Activated naive CD4-positive, alpha-beta T cell treated with anti-CD3 and anti-CD28 coated beads, Interleukin-2, amount 10 ng/mL, durations not matched to agents 7 days and 5 days (primary cell): ENCODE data around the gene BIVM.
"Not testable (repeated sequence)": the region's sequence is repeated elsewhere in the genome, so short reads cannot be mapped to it uniquely, and the experiment has no call there.

ENCODE experiments used
- CTCF ChIA-PET: fragments of 350-600 bp; sonication (Branson Sonifier 250); formaldehyde crosslinking; loops from one replicate; lab custom pipeline; 2021; ENCODE audit warnings: antibody characterized with exemption; lab: Charles Lee
- DNase-seq: peaks from one replicate; pipeline ENCODE4 v3.0.0-alpha.2; 2020
- H3K27ac Mint-ChIP-seq: one replicate; pipeline ENCODE4 v1.8.0; 2021; ENCODE audit warnings: mild to moderate bottlenecking, moderate library complexity, mixed read lengths
- H3K27me3 Mint-ChIP-seq: one replicate; pipeline ENCODE4 v1.8.0; 2021; ENCODE audit warnings: mild to moderate bottlenecking, mixed read lengths
- H3K36me3 Mint-ChIP-seq: one replicate; pipeline ENCODE4 v1.8.0; 2021; ENCODE audit warnings: mixed read lengths
- H3K4me1 Mint-ChIP-seq: one replicate; pipeline ENCODE4 v1.8.0; 2021; ENCODE audit warnings: mixed read lengths
- H3K4me3 Mint-ChIP-seq: one replicate; pipeline ENCODE4 v1.8.0; 2021; ENCODE audit warnings: mild to moderate bottlenecking, moderate library complexity, mixed read lengths
- H3K9me3 Mint-ChIP-seq: one replicate; pipeline ENCODE4 v1.8.0; 2021; ENCODE audit warnings: mixed read lengths

BIVM gene

GRCh38 chr13:102774591-102775520 is 24.1 kb upstream of the BIVM start:
- H3K27me3 Mint-ChIP-seq: peaks cover 4% of the 10 kb centered on the region
- H3K4me3 Mint-ChIP-seq: peak overlapping the region; percentile 82
- DNase-seq: no peak
- peak overlapping the region; percentile 95 for H3K27ac Mint-ChIP-seq
- H3K9me3 Mint-ChIP-seq: no peaks in the 10 kb centered on the region
- CTCF ChIA-PET: interaction anchor here (0.9 to 1.5 kb wide), 3 partner anchors 10 to 71 kb away, joined by 3 to 10 read pairs (median 3); no protein-coding TSS in a partner anchor
- peaks cover 9% of the 10 kb centered on the region for H3K36me3 Mint-ChIP-seq
- peaks cover 65% of the 10 kb centered on the region for H3K4me1 Mint-ChIP-seq

- CTCF ChIA-PET: no interaction called here
Observed at GRCh38 chr13:102776271-102776670, 22.6 kb upstream of the BIVM start.

GRCh38 chr13:102777736-102778135 is 21.2 kb upstream of the BIVM start:
- peaks cover 4% of the 10 kb centered on the region for H3K9me3 Mint-ChIP-seq
- peaks cover 14% of the 10 kb centered on the region for H3K36me3 Mint-ChIP-seq
- no peak overlapping the region for H3K27ac Mint-ChIP-seq
- CTCF ChIA-PET: no interaction called here
- no peak for DNase-seq
- H3K4me1 Mint-ChIP-seq: peaks cover 51% of the 10 kb centered on the region
- H3K4me3 Mint-ChIP-seq: no peak overlapping the region
- peaks cover 4% of the 10 kb centered on the region for H3K27me3 Mint-ChIP-seq

More at GRCh38 chr13:102776271-102776670, 22.6 kb upstream of the BIVM start:
- H3K4me1 Mint-ChIP-seq: peaks cover 65% of the 10 kb centered on the region
- peaks cover 4% of the 10 kb centered on the region for H3K27me3 Mint-ChIP-seq
- peaks cover 3% of the 10 kb centered on the region for H3K9me3 Mint-ChIP-seq
- peaks cover 11% of the 10 kb centered on the region for H3K36me3 Mint-ChIP-seq
- no peak overlapping the region for H3K4me3 Mint-ChIP-seq
- no peak overlapping the region for H3K27ac Mint-ChIP-seq
- no peak for DNase-seq

- H3K4me3 Mint-ChIP-seq: peak overlapping the region; percentile 37
- H3K4me1 Mint-ChIP-seq: peaks cover 39% of the 10 kb centered on the region
- H3K36me3 Mint-ChIP-seq: peaks cover 13% of the 10 kb centered on the region
- H3K27ac Mint-ChIP-seq: peak overlapping the region; percentile 92
- peak; percentile 27 for DNase-seq
- peaks cover 4% of the 10 kb centered on the region for H3K27me3 Mint-ChIP-seq
- CTCF ChIA-PET: interaction anchor here (1.6 kb wide), 1 partner anchor 21 kb away, joined by 4 read pairs; no protein-coding TSS in a partner anchor
- H3K9me3 Mint-ChIP-seq: peaks cover 4% of the 10 kb centered on the region
Observed at GRCh38 chr13:102779436-102780159, 19.3 kb upstream of the BIVM start.

GRCh38 chr13:102780656-102781055 is 18.3 kb upstream of the BIVM start:
- H3K4me1 Mint-ChIP-seq: peaks cover 34% of the 10 kb centered on the region
- H3K27me3 Mint-ChIP-seq, H3K9me3 Mint-ChIP-seq, CTCF ChIA-PET, H3K4me3 Mint-ChIP-seq, DNase-seq: not testable (repeated sequence)
- peaks cover 13% of the 10 kb centered on the region for H3K36me3 Mint-ChIP-seq
- peak overlapping the region; percentile 72 for H3K27ac Mint-ChIP-seq

GRCh38 chr13:102781591-102781990 is 17.3 kb upstream of the BIVM start:
- H3K36me3 Mint-ChIP-seq: peaks cover 14% of the 10 kb centered on the region
- DNase-seq: no peak
- CTCF ChIA-PET: no interaction called here
- peaks cover 4% of the 10 kb centered on the region for H3K9me3 Mint-ChIP-seq
- no peak overlapping the region for H3K4me3 Mint-ChIP-seq
- no peak overlapping the region for H3K27ac Mint-ChIP-seq
- H3K4me1 Mint-ChIP-seq: peaks cover 34% of the 10 kb centered on the region
- peaks cover 1% of the 10 kb centered on the region for H3K27me3 Mint-ChIP-seq

GRCh38 chr13:102784483-102784882 is 14.4 kb upstream of the BIVM start:
- no peaks in the 10 kb centered on the region for H3K27me3 Mint-ChIP-seq
- CTCF ChIA-PET: interaction anchor here (1.3 kb wide), 1 partner anchor 10 kb away, joined by 3 read pairs; no protein-coding TSS in a partner anchor
- no peak overlapping the region for H3K27ac Mint-ChIP-seq
- peaks cover 18% of the 10 kb centered on the region for H3K4me1 Mint-ChIP-seq
- H3K4me3 Mint-ChIP-seq: no peak overlapping the region
- peaks cover 24% of the 10 kb centered on the region for H3K36me3 Mint-ChIP-seq
- no peak for DNase-seq
- H3K9me3 Mint-ChIP-seq: peaks cover 4% of the 10 kb centered on the region

GRCh38 chr13:102788683-102789082 is 10.2 kb upstream of the BIVM start:
- CTCF ChIA-PET: interaction anchor here (1.6 kb wide), 1 partner anchor 13 kb away, joined by 3 read pairs; no protein-coding TSS in a partner anchor
- no peak for DNase-seq
- Mint-ChIP-seq H3K4me3 (no peak overlapping the region), H3K36me3 (peaks cover 17% of the 10 kb centered on the region), H3K4me1 (no peaks in the 10 kb centered on the region), H3K27me3 (no peaks in the 10 kb centered on the region), H3K27ac (no peak overlapping the region), H3K9me3 (no peaks in the 10 kb centered on the region)

GRCh38 chr13:102792396-102792795 is 6.5 kb upstream of the BIVM start:
- DNase-seq: no peak
- H3K4me3 Mint-ChIP-seq: no peak overlapping the region
- no peak overlapping the region for H3K27ac Mint-ChIP-seq
- H3K27me3 Mint-ChIP-seq: no peaks in the 10 kb centered on the region
- CTCF ChIA-PET: no interaction called here
- H3K9me3 Mint-ChIP-seq: no peaks in the 10 kb centered on the region
- H3K4me1 Mint-ChIP-seq: peaks cover 5% of the 10 kb centered on the region
- H3K36me3 Mint-ChIP-seq: peaks cover 18% of the 10 kb centered on the region

GRCh38 chr13:102793611-102794355 is 5.1 kb upstream of the BIVM start:
- H3K9me3 Mint-ChIP-seq: no peaks in the 10 kb centered on the region
- no peak overlapping the region for H3K4me3 Mint-ChIP-seq
- peaks cover 12% of the 10 kb centered on the region for H3K36me3 Mint-ChIP-seq
- peaks cover 6% of the 10 kb centered on the region for H3K27me3 Mint-ChIP-seq
- no peak for DNase-seq
- no peak overlapping the region for H3K27ac Mint-ChIP-seq
- peaks cover 15% of the 10 kb centered on the region for H3K4me1 Mint-ChIP-seq
- CTCF ChIA-PET: no interaction called here

GRCh38 chr13:102799426-102800144 is 666 bp downstream of the BIVM start:
- DNase-seq: no peak
- H3K4me1 Mint-ChIP-seq: peaks cover 47% of the 10 kb centered on the region
- CTCF ChIA-PET: interaction anchor here (0.8 to 2.0 kb wide), 6 partner anchors 22 to 208 kb away, joined by 3 to 11 read pairs (median 4); partner anchors contain the start of genes ERCC5 and TEX30
- H3K9me3 Mint-ChIP-seq: no peaks in the 10 kb centered on the region
- peaks cover 11% of the 10 kb centered on the region for H3K36me3 Mint-ChIP-seq
- peak overlapping the region; percentile 82 for H3K27ac Mint-ChIP-seq
- H3K4me3 Mint-ChIP-seq: peak overlapping the region; percentile 93
- H3K27me3 Mint-ChIP-seq: peaks cover 9% of the 10 kb centered on the region

- Mint-ChIP-seq H3K4me3 (peak overlapping the region; percentile 93), H3K27ac (peak overlapping the region; percentile 82), H3K9me3 (no peaks in the 10 kb centered on the region), H3K27me3 (peaks cover 9% of the 10 kb centered on the region), H3K36me3 (peaks cover 11% of the 10 kb centered on the region), H3K4me1 (peaks cover 47% of the 10 kb centered on the region)
- peak; percentile 90 for DNase-seq
- CTCF ChIA-PET: interaction anchor here (0.8 to 2.0 kb wide), 8 partner anchors 21 to 208 kb away, joined by 3 to 11 read pairs (median 4); partner anchors contain the start of genes ERCC5 and TEX30
Observed at GRCh38 chr13:102800145-102801041, 1.5 kb downstream of the BIVM start.
